RKO (cell line): ENCODE data around the gene LCT.
"Not testable (repeated sequence)": the region's sequence is repeated elsewhere in the genome, so short reads cannot be mapped to it uniquely, and the experiment has no call there.

Experiments
- DNase-seq: peaks from one replicate; pipeline ENCODE4 v3.0.0-alpha.2; 2016; ENCODE audit warnings: low spot score

Gene LCT

GRCh38 chr2:135797497-135798274 lies 39.3 kb downstream of the LCT start:
- DNase-seq, result peak; percentile 85

GRCh38 chr2:135796606-135797005 lies 40.4 kb downstream of the LCT start:
- no peak for DNase-seq

- DNase-seq, result not testable (repeated sequence)
These were observed 41.3 kb downstream of the LCT start for GRCh38 chr2:135795641-135796040.

GRCh38 chr2:135792401-135793150 lies 44.4 kb downstream of the LCT start:
- DNase-seq, result no peak

DNA sequence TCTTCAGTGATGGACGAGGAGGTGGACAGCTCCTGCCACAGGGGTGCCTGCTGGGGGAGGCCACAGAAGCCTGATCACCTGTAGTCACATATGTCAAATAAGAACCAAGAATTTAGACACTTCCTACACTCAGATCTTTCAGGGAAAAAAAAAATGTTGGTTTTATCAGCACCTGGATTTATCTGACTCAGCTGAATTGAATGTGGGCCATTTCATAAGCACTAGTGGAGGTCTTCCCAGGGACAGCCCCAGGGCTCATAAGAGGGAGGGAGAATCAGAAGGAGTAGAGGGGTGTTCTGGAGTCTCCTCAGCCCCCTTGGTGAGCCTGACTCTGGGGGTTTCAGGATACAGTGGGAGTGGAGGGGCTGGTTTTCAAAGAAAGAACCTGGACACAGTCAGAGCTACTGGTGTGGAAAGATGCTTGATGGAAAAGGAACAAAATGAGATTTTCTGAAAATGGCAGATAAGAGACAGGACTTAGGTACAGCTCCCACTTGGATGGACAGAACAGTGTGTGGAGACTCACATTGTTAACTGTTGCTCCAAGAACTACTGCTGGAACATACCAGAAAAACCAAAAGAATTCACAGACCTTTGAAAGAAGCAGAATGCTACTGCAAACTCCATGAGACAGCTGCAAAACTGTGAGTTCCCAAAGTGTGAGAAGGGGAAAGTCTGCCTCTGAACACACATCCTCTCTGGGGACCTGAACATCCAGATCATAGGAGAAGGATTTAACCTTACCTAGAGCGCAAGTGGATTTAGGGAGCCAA lies 45.4 kb downstream of the LCT start:
- DNase-seq, result no peak

DNA sequence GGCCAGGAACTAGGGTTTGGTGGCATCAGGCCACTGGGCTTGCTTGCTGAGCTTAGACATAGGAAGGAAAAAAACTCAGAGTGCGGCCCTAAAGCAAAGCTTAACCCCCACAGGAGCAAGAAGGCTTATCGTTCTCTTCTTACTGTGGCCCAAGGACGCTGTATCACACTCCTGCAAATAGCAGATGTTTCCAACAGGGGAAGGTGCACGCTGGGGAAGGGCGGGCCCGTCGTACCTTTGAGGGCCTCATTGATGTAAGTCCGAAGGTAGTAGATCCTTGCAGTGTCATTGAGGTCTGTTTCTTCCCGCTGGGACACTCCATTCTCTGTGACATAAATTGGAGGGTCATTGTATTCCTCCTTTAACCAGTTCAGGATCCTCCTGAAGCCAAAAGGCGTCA lies 46.6 kb downstream of the LCT start:
- no peak for DNase-seq

DNA sequence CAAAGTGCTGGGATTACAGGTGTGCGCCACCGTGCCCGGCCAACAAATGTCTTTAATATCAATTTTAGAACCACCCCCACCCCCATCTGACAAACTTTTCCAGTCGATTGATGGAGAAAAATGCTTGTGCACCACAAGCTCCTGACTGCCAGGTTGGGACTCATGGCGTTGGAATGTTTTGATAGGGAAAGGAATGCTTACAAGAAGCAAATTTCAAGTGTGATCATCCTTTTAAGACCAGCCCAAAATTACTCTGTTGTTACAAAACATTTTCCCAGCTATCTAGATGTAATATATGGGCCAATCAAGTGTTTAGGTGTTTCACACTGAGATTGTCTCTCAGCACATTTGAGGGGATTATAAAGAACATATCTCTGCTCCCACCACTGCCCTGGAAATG lies 50.2 kb downstream of the LCT start:
- no peak for DNase-seq

DNA sequence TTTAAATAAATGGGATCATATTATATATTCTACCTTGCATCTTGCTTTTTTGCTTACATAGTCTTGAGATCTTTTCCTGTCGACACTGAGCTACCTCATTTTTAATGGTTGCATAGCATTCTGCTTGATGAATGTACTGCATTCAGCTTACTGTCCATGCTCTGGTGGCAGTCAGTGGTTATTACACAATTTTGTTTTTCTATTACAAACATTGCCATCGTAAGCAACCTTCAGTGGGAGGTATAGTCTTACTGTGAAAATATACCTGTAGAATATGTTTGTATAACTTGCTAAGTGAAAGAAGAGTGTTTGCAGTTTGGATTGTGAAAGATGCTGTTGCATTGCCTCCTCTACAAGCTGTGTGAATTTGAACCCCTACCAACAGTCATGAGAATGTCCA lies 52.0 kb downstream of the LCT start:
- peak; percentile 37 for DNase-seq

DNA sequence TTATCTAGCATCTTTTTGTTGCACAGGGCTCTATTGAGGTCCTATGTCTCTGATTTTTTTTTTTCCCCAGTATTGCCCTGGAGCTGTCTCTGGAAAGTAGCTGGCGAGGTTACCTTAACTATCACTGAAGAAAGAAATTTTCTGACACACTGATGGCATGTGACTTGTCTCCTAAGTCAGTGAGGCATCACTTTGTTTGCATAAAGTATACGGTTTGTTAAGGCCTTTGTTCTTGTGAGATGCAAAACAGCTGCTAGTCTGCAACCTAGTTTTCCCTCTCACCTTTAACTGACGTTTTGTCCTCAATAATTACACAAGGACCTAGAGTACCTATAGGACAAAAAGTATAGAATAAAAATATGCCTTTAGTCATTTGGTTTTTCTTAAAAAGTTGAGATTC lies 53.5 kb downstream of the LCT start:
- DNase-seq, result no peak

DNA sequence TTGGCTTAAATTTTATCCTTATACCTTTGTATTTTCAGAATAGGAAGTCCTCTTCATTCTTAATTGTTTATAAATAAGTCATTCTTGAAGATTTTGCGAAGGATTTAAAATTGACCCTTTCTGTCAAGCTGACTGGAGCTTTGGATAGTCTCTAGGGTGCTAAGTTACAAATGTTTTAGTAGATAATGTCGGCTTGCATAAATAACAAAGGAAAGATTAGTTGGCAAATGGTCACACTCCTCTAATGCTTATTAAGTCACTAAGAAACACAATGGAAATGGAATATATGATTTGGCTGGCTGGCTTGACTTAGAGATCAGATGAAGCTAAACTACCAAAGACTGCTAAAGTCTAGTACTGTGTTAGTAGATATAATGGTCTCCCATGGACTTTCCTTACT lies 54.8 kb downstream of the LCT start:
- DNase-seq, result no peak

- no peak for DNase-seq
These were observed 60.6 kb downstream of the LCT start for GRCh38 chr2:135776367-135776766.

DNA sequence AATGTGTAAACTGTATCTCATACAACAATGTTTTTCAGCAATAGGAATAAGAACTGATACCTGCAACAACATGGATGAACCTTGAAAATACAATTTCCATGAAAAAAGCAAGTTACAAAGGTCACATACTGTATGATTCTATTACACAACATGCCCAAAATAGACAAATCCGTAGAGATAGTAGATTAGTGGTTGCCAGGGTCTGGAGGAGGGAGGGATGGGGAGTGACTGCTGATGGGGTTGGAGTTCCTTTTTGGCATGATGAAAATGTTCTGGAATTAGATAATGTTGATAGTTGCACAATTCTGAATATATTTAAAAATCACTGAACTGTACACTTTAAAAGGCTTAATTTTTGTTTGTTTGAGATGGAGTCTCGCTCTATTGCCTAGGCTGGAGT lies 61.6 kb downstream of the LCT start:
- DNase-seq, result no peak

- peak; percentile 56 for DNase-seq
These were observed 63.1 kb downstream of the LCT start for GRCh38 chr2:135773917-135774316.

GRCh38 chr2:135773319-135773718 lies 63.7 kb downstream of the LCT start:
- DNase-seq, result no peak

DNA sequence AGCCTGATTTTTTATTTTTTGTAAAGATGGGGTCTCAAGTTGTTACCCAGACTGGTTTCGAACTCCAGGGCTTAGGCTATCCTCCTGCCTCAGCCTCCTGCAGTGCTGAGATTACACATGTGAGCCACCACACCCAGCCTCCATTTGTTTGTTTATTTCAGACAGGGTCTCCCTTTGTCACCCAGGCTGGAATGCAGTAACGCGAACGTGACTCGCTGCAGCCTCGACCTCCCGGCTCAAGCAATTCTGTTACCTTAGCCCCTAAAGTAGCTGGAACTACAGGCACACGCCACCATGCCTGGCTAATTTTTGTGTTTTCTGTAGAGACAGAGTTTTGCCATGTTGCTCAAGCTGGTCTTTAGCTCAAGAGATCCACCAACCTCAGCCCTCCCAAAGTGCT lies 68.1 kb downstream of the LCT start:
- DNase-seq, result no peak

DNA sequence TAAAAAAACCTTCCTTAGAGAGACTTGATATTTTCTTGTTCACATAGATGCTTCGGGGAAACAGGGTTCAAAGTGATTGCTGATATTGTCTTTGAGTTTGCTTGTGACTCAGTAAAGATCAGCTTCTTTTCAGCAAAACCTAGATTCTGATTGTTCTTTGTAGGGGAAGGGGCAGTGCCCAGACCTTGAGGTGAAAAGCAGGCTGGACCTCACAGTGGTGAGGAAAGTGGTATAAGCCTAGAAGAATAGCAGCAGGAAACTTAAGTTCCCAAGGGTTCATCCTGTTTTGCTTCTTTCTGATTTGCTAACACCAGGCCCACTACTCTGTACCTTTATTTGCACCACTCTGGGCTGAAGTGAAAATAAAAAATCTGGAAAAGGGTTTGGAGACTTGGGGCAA lies 74.5 kb downstream of the LCT start:
- DNase-seq, result no peak

GRCh38 chr2:135762022-135762421 lies 75.0 kb downstream of the LCT start:
- DNase-seq, result no peak

DNA sequence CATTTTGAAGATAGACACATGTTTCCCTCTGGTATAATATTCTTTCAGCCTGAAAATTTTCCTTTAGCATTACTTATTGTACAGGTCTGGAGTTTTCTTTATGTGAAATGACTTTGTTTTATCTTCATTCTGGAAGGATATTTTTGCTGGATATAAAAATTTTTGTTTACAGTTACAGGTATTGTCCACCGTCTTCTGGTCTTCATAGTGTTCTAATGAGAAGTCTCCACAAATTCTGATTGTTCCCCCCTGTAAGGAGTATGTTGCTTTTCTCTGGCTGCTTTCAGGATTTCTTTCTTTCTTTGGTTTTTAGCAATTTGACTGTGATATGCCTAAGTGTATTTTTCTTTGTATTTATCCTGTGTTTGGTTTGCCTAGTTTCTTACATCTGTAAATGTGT lies 80.3 kb downstream of the LCT start:
- no peak for DNase-seq

DNA sequence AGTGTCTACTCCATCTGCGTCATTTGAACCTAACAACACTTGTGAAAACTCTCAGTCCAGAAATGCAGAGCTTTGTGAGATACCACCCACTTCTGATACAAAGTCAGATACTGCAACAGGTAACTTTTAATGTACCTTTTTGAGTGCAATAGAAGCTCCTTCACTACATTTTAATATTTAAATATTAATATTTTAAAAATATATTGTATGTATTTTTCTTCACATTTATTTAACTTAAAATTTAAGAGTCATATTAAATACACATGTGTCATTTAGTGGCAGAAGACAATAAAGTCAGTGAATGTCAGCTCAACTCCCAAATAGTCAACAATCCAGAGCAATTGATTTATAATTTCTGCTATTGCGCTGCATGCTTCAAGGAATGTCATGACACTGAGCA lies 81.4 kb downstream of the LCT start:
- no peak for DNase-seq

DNA sequence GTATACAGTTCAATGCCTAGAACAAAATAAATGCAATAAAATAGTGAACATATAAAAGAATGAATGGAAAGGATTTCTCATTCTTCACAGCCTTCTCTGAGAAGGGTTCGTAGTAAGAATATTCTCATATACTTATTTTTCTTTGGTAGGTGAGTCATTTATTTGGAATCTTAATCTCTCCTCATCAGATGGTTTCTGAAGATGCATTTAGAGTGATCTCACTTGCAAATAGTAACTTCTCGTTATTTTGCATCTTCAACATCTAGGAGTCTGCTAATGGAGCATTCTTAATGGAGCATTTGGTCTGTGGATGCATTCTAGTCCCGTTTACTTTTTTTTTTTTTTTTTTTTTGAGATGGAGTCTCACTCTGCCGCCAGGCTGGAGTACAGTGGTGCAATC lies 91.4 kb downstream of the LCT start:
- DNase-seq, result peak; percentile 45

DNA sequence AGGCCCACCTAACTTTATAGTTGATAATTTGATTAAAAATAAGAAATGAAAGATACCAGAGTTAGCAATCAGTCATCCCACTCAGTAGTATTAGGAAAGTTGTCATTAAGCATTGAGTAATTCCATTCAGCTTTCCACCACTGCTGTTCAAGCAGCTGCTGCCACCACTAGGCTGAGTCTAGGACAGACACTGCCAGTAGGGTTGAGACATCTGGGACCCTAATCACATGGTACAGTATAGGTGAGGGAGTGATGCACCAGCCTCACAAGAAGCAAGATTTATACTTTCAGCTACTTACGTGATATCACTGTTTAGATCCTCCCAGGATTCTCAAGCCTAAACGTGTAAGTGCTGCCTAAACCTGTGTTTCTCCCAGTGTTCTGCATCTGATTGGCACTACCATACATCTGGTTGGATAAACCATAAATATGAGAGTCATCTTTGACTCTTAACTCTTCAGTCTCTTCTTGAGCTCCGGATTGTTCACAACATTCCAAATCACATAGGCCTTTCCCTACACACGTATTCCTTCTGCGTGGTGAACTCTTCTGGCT lies 92.1 kb downstream of the LCT start:
- DNase-seq, result peak; percentile 71

DNA sequence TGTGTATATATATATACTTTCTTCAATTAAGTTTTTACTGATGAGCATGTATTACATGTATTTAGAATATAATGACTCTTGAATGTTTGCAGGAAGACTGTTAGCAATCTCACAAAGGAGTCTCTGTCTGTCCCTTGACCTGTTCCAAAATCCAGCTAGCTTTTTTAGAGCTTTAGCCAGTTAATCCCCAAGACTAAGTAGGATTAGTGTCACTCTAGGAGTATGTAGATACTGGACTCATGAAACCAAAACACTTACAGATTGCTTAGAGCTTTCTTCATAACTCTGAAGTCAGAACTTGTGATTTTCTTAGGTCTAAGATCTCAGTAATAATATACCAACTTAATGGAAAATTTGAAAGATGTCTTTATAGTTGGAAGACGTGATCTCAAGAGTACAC lies 93.1 kb downstream of the LCT start:
- peak; percentile 40 for DNase-seq

- peak; percentile 78 for DNase-seq
These were observed 94.6 kb downstream of the LCT start for GRCh38 chr2:135742325-135742757.
